Activated CD8-positive, alpha-beta memory T cell treated with anti-CD3 and anti-CD28 coated beads, Interleukin-2, amount 50 U/mL, for 24 hours (primary cell): ENCODE results near the gene GRID1.
"Not testable (repeated sequence)": the region's sequence is repeated elsewhere in the genome, so short reads cannot be mapped to it uniquely, and the experiment has no call there.

ENCODE experiments used
- DNase-seq: peaks from one replicate; pipeline ENCODE4 v3.0.0-alpha.2; 2020; ENCODE audit errors: extremely low read depth

GRID1 gene

GRCh38 chr10:85874208-85874607 lies 492.4 kb downstream of the GRID1 start:
- no peak for DNase-seq

DNA sequence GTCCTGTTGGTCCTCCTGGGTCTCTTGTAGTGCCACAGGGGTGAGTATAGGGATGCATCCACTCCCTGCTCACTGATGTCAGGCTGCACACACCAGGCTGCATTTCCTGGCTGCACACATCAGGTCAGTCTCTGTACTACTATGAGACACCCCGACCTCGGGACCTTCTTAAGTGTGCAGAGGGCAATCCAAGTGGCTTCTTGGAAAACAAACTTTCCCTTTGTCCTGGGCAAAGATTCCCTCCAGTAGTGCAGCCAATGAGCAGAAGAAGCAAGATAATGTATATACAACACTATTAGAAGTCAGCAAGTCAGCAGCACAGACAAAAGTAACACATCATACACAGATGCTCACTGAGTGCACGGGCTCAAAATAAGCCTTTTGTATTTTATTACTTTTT lies 493.5 kb downstream of the GRID1 start:
- no peak for DNase-seq

- no peak for DNase-seq
Observed at GRCh38 chr10:85868627-85869499, 497.7 kb downstream of the GRID1 start.

- no peak for DNase-seq
Observed at GRCh38 chr10:85864868-85865526, 501.6 kb downstream of the GRID1 start.

- no peak for DNase-seq
Observed at GRCh38 chr10:85864173-85864549, 502.4 kb downstream of the GRID1 start.

DNA sequence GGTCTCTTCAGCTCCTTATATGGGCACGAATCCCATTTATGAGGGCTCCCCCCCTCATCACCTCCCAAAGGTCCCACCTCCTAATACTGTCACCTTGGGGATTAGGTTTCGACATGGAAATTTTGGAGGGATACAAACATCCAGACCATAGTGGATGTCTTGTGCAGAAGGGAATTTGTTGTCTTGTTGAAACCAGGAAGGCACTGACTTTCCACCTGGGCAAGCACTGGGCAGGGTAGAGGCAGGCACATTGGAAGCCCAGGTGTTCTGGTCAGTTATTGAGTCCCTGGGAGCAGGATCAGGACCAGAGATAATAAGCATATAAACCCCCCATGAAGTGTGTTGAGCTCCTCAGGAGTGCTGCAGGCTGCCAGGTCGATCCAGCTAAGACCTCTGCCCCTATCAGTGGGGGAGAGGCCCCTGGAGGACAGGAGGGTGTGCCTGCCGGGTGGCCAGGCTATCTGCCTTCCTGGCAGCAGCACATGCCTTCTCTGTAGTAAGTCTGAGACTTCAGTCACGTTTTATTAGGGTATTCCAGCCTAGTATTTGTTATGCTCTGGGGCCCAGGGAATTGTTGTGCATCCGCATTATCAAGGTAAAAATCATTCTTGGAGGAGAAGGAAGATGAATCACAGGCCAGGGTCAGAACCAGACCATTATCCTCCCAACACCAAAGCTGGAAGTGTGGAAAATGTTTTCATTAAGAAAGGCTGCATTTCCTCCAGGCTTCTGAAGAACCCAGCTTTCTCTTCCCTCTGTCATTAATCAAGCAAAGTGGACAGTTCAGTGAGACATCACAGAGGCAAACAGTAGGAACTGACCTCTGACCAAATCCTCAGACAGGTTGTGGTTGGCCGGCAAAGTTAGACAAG lies 503.1 kb downstream of the GRID1 start:
- no peak for DNase-seq

DNA sequence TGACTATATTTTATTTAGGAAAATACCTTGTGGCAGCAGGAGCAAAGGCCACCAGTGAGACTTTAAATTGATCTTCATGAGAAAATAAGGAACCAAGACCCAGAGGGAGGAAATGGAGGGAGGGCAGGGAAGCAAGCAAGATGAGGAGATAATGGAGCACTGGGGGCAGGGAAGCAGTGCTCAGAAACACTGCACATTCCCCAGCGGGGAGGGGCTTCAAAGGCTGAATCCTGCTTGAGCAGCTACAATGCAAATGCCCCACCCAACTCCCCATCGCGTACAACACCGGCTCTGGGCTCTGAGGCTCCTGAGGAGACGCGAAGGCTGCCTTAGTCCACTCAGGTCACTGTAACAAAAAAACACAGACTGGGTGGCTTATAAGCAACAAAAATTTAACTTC lies 503.8 kb downstream of the GRID1 start:
- DNase-seq: no peak

DNA sequence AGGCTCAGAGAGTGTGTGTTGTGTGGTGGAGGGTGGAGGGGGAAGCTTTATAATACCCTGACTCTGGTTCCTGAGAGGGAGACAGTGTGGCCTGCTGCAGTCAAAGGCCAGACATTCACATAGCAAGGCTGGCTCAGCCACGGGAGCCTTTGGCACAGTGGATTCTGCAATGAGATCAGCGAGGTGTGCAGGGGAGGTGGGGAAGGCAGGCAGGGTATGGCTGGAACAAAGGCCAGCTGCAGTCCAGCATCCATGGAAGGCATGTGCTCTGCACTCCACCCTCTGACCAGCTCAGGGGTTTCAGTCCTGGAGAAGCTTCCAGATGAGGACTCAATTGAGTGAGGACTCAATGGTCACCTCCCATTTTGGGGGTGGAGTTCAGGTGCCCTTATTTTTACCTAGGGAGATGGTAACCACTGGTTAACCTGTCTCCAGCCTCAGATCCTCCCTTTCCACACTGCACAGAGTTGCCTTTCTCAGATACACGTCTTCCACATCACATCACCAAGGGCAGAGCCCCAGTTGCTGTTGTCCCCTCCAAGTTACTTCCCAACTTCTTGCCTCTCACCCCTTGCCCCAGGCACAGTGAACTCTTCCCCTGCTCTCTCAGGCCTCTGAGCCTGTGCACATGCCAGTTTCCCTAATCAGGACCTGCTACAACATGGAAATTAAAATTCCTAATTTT lies 504.9 kb downstream of the GRID1 start:
- no peak for DNase-seq

- no peak for DNase-seq
Observed at GRCh38 chr10:85859859-85860258, 506.7 kb downstream of the GRID1 start.

GRCh38 chr10:85858776-85859515 lies 507.6 kb downstream of the GRID1 start:
- DNase-seq: no peak

DNA sequence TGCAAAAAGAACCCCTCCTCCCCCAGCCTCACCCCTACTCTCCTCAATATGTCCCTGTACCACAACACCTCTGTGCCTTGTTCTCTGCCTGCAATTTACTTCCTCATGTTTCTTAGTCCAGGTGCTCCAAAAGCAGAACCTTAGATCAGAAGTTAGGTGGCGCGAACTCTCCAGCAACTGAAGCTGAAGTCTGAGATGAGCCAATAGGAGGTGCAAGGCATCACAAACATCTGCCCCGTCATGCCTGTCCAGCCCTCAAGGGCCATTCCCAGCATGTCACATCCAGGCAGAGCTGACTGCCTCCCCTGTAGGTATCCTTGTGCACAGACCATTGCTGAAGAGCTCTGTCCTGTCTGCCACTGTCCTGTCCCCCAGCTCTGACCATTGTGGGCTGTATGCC lies 508.8 kb downstream of the GRID1 start:
- DNase-seq: no peak

DNA sequence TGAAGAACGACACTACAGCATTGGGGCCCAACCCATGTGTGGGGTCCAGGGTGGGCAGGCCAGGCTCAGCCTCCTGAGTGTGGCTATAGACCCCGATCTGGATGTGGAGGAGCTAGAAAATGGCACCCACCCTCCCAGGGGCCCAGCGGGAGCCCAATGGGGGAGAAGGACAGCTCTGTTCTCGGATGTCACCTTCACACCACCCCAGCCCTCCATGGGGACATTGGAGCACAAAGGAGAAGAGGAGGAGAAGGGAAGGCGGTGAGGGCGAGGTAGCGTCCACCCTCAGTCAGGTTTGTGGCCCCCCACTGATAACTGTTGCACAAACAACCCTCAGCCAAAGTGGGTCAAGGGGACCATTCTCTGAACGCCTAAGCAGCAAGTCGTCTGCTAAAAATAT lies 509.3 kb downstream of the GRID1 start:
- DNase-seq: no peak

DNA sequence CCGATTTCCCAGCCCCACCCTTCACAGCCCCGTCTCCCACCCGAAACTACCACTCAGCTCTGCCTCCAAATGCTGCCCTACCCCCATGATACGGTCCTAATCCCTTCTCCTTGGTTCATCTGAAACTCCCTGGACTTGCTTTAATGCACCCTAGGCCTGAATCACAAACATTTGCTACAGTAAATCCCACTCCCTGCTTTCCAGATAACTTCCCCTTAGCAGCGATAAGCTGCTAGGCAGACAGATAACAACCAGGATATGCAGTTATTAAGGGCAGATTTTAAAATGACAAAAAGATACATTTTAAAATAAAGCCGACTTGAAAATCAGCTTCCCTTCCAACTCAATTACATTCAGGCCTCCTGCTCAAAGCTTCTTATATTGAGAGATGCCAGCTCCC lies 514.7 kb downstream of the GRID1 start:
- DNase-seq: no peak

DNA sequence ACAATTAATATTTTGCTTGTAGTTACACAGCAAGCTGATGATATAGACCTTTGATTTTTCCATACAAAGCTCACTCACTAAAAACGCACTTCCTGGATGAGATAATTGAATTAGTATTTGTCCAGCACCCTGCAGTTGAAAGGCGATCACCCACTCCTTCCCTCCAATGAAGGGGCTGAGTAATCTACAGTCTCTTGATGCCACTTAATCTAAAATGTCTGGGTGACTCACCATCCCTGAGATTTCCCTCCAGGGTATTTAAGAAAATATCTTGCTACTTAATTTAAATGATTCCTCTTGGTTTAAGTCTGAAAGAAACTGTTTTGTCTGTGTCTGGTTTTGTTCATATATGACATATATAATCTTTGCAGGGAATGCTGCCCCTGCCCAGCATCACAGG lies 515.3 kb downstream of the GRID1 start:
- no peak for DNase-seq

GRCh38 chr10:85850736-85851135 lies 515.9 kb downstream of the GRID1 start:
- no peak for DNase-seq

GRCh38 chr10:85849315-85849714 lies 517.3 kb downstream of the GRID1 start:
- no peak for DNase-seq

DNA sequence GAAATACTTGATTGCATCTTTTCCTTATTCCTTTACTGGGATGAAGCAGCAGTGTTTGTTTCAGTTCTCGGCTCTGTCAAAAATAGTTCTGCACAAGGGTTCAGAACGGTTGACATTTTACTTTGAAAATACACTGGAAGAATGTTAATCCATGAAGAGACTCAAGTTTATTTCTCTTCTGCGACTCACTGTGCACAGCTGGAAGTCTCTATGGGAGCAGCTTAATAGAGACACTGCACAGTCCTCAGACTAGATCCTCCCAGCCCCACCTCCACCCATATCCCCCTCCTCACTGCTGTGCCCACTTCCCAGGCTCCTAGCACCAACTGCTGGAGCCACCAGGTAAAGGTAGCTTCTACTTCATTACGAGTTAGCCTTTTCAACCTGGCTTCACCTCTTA lies 517.8 kb downstream of the GRID1 start:
- no peak for DNase-seq

- DNase-seq: no peak
Observed at GRCh38 chr10:85847085-85847484, 519.5 kb downstream of the GRID1 start.

- not testable (repeated sequence) for DNase-seq
Observed at GRCh38 chr10:85838660-85839059, 527.9 kb downstream of the GRID1 start.

GRCh38 chr10:85832988-85833387 lies 533.6 kb downstream of the GRID1 start:
- no peak for DNase-seq

DNA sequence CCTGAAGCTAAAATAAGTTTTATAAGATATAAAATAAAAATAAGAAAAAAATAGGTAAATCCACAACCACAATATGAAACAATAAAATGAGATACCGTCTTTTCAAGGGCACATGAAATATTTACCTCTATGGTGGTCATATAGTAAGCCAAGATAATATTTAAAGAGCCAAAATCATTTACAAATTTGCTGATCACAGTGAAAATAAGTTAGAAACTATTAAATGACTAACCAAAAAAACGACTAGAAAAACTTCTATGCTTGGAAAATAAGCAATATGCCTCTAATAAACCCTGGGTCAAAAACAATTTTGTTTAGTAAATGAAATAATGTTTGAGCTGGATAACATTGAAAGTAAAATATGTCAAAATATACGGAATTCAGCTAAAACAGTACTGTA lies 535.2 kb downstream of the GRID1 start:
- DNase-seq: no peak
